ENCODE measurements around the gene MSH5. TPM values are rescaled to one million over a fixed set of nuclear protein-coding genes. Genes with fewer than 3 reads are reported as not detected.
A peak's percentile ranks its signal among the peaks of the same experiment; 100 is the strongest.
"Not testable (repeated sequence)": the region's sequence is repeated elsewhere in the genome, so short reads cannot be mapped to it uniquely, and the experiment has no call there.

MSH5 gene
- total RNA-seq, 6 donors from 2014 or later, result 7.3 to 52.4 (median 13.1) TPM

DNA sequence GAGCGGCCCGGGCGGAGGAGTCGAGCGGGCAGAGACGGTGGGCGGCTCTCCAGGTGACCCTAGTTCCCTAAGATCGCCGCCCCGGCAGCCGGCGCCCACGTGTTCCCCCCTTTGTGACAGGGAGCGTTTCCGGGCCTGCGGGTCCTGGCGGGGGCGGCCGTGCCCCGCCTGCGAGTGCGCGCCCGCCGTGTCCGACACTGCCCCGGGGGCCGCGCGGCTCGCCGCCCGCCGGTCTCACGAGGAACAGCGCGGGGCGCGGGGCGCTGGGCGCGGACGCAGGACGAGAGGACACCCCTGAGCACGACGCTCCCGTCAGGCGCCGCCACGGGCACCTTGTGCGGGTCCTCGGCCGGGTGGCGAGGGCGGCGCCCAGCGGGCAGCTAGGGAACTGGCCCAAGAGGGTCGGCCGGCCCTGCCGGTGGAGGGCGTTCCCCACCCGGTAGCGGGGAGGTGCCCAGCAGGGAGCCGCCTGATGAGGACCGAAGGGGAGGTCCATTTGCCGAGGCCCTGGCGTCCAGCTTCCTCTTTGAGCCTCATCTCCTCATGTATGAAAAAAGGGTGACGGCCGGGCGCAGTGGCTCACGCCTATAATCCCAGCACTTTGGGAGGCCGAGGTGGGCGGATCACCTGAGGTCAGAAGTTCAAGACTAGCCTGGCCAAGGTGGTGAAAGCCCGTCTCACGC lies 56.0 kb downstream of the MSH5 start, which contains the start of gene VARS1:
Gene VARS1 (minus strand): TSS at position 137 of the 683 bp plus-strand sequence. CDS start 535 bp downstream, outside the sequence.
- H3K27ac ChIP-seq, result peak within 1 kb of the TSS; percentile 87 to 98 (median 95)
- ATAC-seq (ENCODE audit: low FRiP score in 2 of 2), result peak; percentile 96 to 98
- 1 to 6% methylated on average over 17 to 31 of the region's 75 CpGs for WGBS, 2 donors

GRCh38 chr6:31796993-31797385 lies 57.2 kb downstream of the MSH5 start:
- Histone ChIP-seq H3K4me1 (peaks cover 9 to 24% (median 14%) of the 10 kb centered on the region in 4 donors), H3K27me3 (no peaks in the 10 kb centered on the region), H3K36me3 (peaks cover 0 to 19% (median 11%) of the 10 kb centered on the region in 4 donors), H3K27ac (peak overlapping the region in 3 of 4 donors; percentile 26 to 95 (median 87)), H3K4me3 (no peak overlapping the region), H3K9me3 (no peaks in the 10 kb centered on the region)
- 83 to 100% methylated on average over 2 of the region's 2 CpGs for WGBS, 2 donors
- no peak for DNase-seq
- no peak for ATAC-seq (ENCODE audit: low FRiP score in 2 of 2)
- TF ChIP-seq POLR2A (IDR thresholded peaks at IDR 0.05), result no peak
- no peak for TF ChIP-seq EP300 (IDR thresholded peaks at IDR 0.05)
- no peak for TF ChIP-seq POLR2AphosphoS5 (IDR thresholded peaks at IDR 0.05)
- TF ChIP-seq, protein P1, sequence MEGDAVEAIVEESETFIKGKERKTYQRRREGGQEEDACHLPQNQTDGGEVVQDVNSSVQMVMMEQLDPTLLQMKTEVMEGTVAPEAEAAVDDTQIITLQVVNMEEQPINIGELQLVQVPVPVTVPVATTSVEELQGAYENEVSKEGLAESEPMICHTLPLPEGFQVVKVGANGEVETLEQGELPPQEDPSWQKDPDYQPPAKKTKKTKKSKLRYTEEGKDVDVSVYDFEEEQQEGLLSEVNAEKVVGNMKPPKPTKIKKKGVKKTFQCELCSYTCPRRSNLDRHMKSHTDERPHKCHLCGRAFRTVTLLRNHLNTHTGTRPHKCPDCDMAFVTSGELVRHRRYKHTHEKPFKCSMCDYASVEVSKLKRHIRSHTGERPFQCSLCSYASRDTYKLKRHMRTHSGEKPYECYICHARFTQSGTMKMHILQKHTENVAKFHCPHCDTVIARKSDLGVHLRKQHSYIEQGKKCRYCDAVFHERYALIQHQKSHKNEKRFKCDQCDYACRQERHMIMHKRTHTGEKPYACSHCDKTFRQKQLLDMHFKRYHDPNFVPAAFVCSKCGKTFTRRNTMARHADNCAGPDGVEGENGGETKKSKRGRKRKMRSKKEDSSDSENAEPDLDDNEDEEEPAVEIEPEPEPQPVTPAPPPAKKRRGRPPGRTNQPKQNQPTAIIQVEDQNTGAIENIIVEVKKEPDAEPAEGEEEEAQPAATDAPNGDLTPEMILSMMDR (IDR thresholded peaks at IDR 0.05), result no peak

More for the DNA sequence above, 56.0 kb downstream of the MSH5 start, which contains the start of gene VARS1:
- H3K36me3 ChIP-seq, result peaks cover 0 to 20% (median 10%) of the 10 kb centered on the region in 4 donors
- peaks cover 9 to 28% (median 17%) of the 10 kb centered on the region in 4 donors for H3K4me1 ChIP-seq
- no peaks in the 10 kb centered on the region for H3K9me3 ChIP-seq
- H3K4me3 ChIP-seq, result peak within 1 kb of the TSS; percentile 62 to 100 (median 94)
- TF ChIP-seq EP300 (IDR thresholded peaks at IDR 0.05), result no peak
- peak in 3 of 4 donors; percentile 64 to 66 (median 65) for TF ChIP-seq POLR2A (IDR thresholded peaks at IDR 0.05)
- peak; percentile 58 to 74 for TF ChIP-seq POLR2AphosphoS5 (IDR thresholded peaks at IDR 0.05)
- TF ChIP-seq, protein P1 (IDR thresholded peaks at IDR 0.05), result peak; percentile 86 to 100 (median 99)
- peak; percentile 97 to 98 for DNase-seq
- no peaks in the 10 kb centered on the region for H3K27me3 ChIP-seq

DNA sequence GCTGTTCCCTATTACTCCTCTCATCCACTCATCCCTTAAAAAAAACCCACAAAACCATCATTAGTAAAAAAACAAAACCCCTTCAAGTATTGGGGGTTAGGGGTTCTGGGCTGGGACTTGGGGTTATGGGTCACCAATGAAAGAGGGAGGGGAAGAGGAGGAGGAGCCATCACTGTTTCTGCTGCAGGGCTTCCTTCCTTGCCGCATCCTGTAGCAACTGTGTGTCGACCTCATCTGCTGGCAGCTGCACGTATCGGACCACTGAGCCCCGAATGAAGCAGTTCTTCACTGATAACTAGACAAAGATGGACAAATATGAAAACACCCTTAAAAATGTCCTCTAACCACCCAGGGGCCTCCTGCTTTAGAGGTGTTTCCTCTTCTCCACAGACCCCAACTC lies 57.8 kb downstream of the MSH5 start:
- DNase-seq, result no peak
- TF ChIP-seq POLR2AphosphoS5 (IDR thresholded peaks at IDR 0.05), result no peak
- TF ChIP-seq POLR2A (IDR thresholded peaks at IDR 0.05), result no peak
- peaks cover 9 to 24% (median 14%) of the 10 kb centered on the region in 4 donors for H3K4me1 ChIP-seq
- H3K36me3 ChIP-seq, result peaks cover 0 to 19% (median 9%) of the 10 kb centered on the region in 4 donors
- ATAC-seq (ENCODE audit: low FRiP score in 2 of 2), result no peak
- H3K4me3 ChIP-seq, result no peak overlapping the region
- H3K9me3 ChIP-seq, result no peaks in the 10 kb centered on the region
- 42 to 58% methylated on average over 5 of the region's 5 CpGs for WGBS, 2 donors
- peak overlapping the region in 2 of 4 donors; percentile 49 to 95 for H3K27ac ChIP-seq
- H3K27me3 ChIP-seq, result no peaks in the 10 kb centered on the region

GRCh38 chr6:31799781-31800180 lies 60.0 kb downstream of the MSH5 start:
- Histone ChIP-seq H3K4me3 (no peak overlapping the region), H3K4me1 (peaks cover 3 to 9% (median 9%) of the 10 kb centered on the region in 4 donors), H3K27ac (no peak overlapping the region), H3K36me3 (peaks cover 0 to 21% (median 12%) of the 10 kb centered on the region in 4 donors), H3K9me3 (no peaks in the 10 kb centered on the region), H3K27me3 (no peaks in the 10 kb centered on the region)
- DNase-seq, result no peak
- ATAC-seq (ENCODE audit: low FRiP score in 2 of 2), result no peak
- 92 to 94% methylated on average over 12 of the region's 12 CpGs for WGBS, 2 donors
- TF ChIP-seq POLR2AphosphoS5 (IDR thresholded peaks at IDR 0.05) (no peak), EP300 (IDR thresholded peaks at IDR 0.05) (no peak), POLR2A (IDR thresholded peaks at IDR 0.05) (no peak)
- TF ChIP-seq, protein P1 (IDR thresholded peaks at IDR 0.05), result no peak

- peaks cover 0 to 21% (median 12%) of the 10 kb centered on the region in 4 donors for H3K36me3 ChIP-seq
- ATAC-seq (ENCODE audit: low FRiP score in 2 of 2); H3K27me3 ChIP-seq; H3K9me3 ChIP-seq; H3K4me3 ChIP-seq; DNase-seq; H3K27ac ChIP-seq: not testable (repeated sequence)
- WGBS, 2 donors, result 90 to 92% methylated on average over 8 of the region's 8 CpGs
- H3K4me1 ChIP-seq, result peaks cover 6 to 14% (median 10%) of the 10 kb centered on the region in 4 donors
Measured at GRCh38 chr6:31801031-31801927, 61.5 kb downstream of the MSH5 start.
